GM21367 (cell line): ENCODE measurements around the gene NEK9.
"Not testable (repeated sequence)": the region's sequence is repeated elsewhere in the genome, so short reads cannot be mapped to it uniquely, and the experiment has no call there.

ENCODE experiments used
- ATAC-seq: cut with Tn5 transposase; IDR thresholded peaks from one replicate; pipeline ENCODE4 v1.9.1; 2021; ENCODE audit not compliant: unreplicated experiment

NEK9 gene

DNA sequence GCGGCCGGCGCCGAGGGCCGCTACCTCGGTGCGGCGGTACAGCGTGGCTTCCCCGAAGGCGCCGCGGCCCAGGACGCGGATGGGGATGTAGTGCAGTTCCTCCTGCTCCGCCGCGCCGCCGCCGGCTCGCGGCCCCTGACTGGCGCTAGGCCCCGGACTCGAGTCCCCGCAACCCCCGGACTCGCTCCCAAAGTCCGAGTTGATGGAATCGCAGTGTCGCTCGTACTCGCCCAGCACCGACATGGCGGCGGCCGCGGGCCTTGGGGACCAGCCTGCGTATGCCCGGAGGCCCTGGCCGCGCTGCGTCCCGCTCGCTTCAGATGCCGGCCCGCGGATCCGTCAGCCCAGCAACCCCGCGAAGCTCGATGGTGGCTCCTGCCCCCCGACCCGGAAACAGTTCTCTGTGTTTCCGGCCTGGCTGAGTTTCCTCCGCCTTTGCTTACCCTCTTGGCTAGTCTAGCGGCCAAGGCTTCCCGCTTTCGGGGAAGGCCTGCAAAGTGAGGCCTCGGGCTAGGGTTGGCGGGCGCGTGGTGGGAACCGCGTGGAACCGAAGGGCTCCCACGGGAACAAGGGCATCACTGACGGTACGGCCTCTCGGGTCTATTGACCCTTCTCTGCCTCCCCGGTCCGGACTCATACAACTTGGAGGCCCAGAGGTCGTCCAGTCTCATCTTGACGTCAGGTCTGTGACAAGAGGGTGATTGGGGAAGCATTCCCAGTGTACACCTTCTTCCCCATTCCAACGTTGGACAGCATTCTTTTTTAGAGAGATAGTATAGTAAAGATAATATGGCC, at the start of gene NEK9:
Gene NEK9 (minus strand): TSS at position 370 of the 795 bp plus-strand sequence. CDS start 127 bp downstream, at position 243.
- peak; percentile 61 for ATAC-seq

GRCh38 chr14:75176142-75176820, 49.4 kb upstream of the NEK9 start, which contains the start of gene TMED10:
TMED10 (minus strand) TSS chr14:75176612; CDS start chr14:75176579, 33 bp downstream.
- peak; percentile 54 for ATAC-seq

GRCh38 chr14:75175677-75176141, 48.9 kb upstream of the NEK9 start:
- no peak for ATAC-seq

DNA sequence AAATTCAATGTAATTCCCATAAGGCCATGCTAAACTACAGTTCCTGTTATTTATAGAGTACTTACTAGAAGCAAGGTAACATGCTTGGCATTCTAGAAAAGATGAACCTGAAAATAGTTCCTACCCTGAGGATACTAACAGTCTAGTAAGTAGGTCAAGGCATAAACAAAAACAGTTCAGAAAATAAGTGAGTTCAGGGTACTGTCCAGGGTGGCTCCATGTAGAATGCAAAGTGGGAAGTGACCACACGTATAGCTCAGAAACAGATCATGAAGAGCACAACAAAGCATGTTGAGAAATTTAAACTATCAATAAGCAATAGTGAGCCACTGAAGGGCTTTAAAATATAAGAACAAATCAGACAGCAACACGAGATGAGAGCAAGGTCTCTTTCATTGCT, 47.2 kb upstream of the NEK9 start:
- no peak for ATAC-seq

GRCh38 chr14:75170772-75171171, 43.9 kb upstream of the NEK9 start:
- ATAC-seq: no peak

GRCh38 chr14:75168586-75169335, 41.9 kb upstream of the NEK9 start:
- no peak for ATAC-seq

DNA sequence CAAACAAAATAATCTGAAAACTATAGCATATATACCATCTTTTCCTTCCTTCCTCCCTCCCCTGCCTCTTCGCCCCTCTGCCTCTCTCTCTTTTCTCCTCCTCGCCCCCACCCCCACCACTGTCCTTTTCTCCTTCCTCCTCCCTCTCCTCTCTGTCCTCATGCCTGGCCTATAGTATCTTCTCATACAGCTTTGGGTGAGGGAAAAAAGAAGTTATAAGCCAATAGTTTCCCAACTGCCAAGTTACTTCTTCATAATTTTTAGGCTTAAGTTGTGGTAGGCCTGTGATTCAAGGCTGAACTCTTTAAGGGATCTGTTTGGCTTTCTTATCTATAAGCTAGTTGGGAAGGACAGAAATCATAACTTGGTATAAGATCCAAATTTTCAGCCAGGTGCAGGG, 40.5 kb upstream of the NEK9 start:
- ATAC-seq: no peak

DNA sequence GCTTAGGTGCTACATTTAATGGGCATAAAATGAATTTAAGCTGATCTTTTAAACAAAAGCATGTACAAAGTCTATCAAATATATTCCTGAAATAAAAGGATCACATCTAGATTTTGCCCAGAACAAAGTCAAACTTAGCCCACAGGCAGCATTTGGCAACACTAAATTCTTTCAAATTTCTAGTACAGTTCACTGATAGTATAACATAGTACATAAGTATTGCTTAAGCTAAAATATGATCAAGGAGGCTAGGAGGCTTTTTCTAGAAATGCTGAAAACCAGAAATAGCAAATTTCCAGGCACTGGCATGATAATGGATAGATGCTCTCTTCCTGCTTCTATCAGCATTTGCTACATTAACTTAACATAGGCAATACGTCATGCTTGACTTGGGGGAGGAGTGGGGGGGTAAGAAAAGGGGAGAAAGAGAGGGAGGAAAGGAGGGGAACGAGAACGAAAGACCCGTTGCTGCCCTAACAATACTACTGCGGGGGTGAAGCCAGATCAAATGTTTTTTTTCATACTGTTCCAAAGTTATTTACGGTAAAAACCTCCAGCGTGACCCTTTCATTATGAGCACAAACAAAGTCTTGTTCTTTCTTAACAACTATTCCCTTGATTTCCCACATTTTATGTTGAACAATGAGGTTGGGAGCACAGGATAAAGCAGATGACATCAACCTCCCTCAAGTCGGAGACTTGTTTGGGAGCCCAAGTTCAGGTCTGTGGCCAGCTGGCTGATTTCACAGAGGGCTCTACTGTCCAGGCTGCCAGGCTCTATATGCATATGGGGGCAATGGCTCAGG, 38.9 kb upstream of the NEK9 start:
- no peak for ATAC-seq

DNA sequence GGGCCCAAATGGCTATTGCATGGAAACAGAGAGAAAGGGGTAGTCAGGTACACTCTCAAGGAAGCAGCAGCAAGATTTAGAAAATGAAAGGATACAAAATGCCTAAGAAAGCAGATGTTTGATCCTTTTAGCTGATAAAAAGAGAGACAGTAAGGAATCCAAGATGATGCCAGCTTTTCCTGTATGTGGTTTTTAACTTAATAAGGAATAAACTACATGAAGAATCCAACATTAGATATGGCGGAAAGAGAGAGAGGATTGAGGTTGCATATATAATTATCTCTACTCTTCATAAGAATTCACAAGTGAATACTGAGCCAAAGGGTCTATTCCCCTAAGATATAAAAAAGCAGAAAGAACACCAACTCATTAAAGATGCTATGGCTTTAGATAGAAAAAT, 38.0 kb upstream of the NEK9 start:
- no peak for ATAC-seq

DNA sequence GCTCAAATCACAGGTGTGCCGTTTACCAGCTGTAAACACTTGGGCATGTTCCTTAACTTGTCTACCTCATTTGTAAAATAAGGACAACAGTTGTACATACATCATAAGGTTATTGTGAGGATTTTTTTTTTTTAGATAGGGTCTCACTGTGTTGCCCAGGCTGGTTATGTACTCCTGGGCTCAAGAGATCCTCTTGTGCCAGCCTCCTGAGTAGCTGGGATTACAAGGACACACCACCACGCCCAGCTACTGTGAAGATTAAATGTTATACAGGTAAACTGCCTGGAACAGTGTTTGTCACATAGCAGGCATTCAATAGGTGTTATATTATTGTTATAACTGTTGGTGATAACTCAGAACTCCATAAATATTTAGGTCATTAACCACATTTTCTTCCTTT, 36.8 kb upstream of the NEK9 start:
- ATAC-seq: no peak

DNA sequence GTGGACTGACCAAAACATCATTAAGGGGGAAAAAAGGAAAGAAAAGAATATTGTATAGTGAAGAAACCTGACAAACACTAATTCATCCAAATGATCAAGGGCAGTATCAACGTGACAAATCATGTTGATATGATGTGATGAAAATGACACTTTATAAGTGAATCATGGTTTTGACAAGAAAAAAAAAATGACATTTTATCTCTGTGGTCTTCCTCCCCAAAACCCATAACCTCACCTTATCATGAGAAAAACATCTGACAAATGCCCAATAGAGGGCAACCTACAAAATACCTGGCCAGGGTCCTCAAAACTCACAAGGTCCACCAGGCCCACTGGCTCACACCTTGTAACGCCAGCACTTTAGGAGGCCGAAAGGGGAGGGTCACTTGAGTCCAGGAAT, 35.8 kb upstream of the NEK9 start:
- ATAC-seq: no peak

DNA sequence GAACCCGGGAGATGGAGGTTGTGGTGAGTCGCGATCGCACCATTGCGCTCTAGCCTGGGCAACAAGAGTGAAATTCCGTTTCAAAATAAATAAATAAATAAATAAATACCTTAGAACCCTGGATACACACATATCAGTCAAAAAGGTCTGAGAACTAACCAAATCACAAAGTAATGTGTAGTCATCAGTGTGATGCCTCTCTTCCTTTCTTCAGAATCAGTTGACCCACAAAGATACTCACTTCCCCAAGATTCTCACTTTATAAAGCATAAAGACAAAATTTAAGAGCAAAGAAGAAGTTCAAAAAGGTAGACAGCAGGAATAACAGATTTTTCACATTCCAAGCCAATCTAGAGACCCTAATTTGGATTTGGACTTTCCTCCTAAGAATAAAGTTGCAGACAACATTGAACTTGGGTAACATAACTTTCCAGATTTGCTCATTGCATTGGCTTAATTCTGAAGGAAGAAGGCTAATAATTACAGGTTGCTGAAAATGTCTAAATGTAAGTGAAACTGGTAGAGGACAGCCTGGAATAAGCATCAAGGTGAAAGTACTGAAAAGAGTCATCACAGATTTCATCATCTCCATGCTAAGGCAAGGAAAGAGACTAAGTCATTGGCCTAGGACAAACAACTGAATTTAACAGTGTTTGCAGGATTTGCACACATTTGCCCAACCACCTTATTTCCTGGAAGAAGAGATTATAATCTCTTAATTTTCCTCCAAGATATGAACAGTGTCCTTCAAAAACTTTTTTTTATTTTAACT, 32.2 kb upstream of the NEK9 start:
- no peak for ATAC-seq

- ATAC-seq: no peak
These were observed 30.1 kb upstream of the NEK9 start for GRCh38 chr14:75156901-75157300.

DNA sequence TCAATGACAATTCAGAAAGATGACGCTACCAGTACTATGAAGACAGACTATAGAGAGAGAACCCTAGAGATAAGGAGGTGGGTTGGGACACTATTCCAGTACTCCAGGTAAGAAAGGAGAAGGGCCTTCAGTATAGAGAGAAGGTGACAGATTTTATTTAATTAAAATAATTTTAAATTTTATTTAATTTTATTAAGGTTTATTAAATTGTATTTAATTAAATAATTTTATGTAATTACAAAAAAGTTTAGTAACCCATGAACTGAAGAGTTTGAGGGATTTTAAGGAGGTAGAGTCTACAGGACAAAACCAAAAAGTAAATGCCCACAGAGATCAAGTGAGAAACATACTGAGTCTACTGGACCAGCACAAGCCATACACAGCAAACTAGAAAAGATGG, 29.3 kb upstream of the NEK9 start:
- no peak for ATAC-seq

- ATAC-seq: no peak
These were observed 28.3 kb upstream of the NEK9 start for GRCh38 chr14:75155169-75155568.

DNA sequence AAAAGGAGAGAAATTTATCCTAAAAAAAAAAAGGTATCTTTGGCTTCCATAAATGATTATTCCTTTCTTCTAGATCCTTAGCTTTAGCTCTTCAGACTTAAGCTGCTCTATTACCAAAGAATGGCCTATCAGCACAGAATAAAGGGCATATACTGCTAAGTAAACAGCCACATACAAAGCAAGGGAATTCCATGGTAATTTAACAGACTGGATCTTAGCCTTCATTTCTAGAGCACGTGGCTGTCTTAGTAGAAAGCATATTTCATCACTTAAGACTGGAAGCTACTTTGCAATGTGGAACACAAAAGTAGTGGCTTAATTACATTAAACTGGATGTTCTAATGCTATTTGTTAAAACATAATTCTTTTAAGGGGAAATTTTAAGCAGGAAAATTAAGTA, 26.4 kb upstream of the NEK9 start:
- no peak for ATAC-seq

- ATAC-seq: no peak
These were observed 25.0 kb upstream of the NEK9 start for GRCh38 chr14:75151851-75152250.

- ATAC-seq: not testable (repeated sequence)
These were observed 23.8 kb upstream of the NEK9 start for GRCh38 chr14:75150637-75151036.

DNA sequence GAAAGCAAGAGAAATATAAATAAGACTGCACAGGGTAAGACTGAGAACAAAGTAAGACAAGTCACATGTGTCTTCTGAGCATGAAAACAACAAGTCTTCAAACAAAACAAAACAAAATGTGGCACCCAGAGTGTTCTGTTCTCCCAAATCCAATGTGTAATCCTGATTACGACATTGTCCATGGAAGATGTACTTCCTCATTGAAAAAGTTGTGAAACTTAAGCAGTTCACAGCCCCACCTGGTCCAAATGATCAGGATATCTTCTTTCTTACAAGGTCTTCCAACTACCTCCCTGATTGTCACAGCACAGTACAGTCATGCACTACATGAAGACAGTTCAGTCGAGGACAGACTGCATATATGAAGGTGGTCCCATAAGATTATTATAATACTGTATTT, 23.3 kb upstream of the NEK9 start:
- ATAC-seq: no peak
